ENCODE results near the gene TMEM18. TPM values are rescaled to one million over a fixed set of nuclear protein-coding genes. Genes with fewer than 3 reads are reported as not detected.

The TMEM18 gene
- total and polyA plus RNA-seq, 2 of the 4 experiments (the other 2 are of a cell fraction), result 15.2 to 30.2 TPM

- Histone ChIP-seq H4K20me1 (ENCODE audit: insufficient read depth, low read length) (no peaks in the 10 kb centered on the region), H3K4me3 (ENCODE audit: insufficient read depth, low read depth, low read length) (no peak overlapping the region), H3K36me3 (ENCODE audit: control insufficient read depth, insufficient read depth, low read length) (no peaks in the 10 kb centered on the region), H3K79me1 (ENCODE audit: low read depth in 1 of 2, low read length in 2 of 2) (no peaks in the 10 kb centered on the region), H3K4me1 (ENCODE audit: control insufficient read depth, insufficient read depth, low read length) (no peaks in the 10 kb centered on the region), H2BK20ac (ENCODE audit: low read depth, low read length) (no peak overlapping the region), H3K27me3 (ENCODE audit: control insufficient read depth, insufficient read depth, low read length) (peaks cover 4% of the 10 kb centered on the region), H3K27ac (ENCODE audit: insufficient read depth, low read length) (no peak overlapping the region), H3K23ac (ENCODE audit: low read depth, low read length) (no peak overlapping the region), H3K56ac (ENCODE audit: extremely low read depth, insufficient read depth, low read length) (no peak overlapping the region), H3K9ac (ENCODE audit: low read depth, low read length) (no peak overlapping the region), H2AK5ac (ENCODE audit: low read depth, low read length) (no peak overlapping the region), H3K9me3 (ENCODE audit: control insufficient read depth, insufficient read depth, low read length) (no peaks in the 10 kb centered on the region), H4K8ac (ENCODE audit: low read depth in 2 of 2, low read length in 2 of 2) (no peak overlapping the region), H2BK120ac (ENCODE audit: low read depth, low read length) (no peak overlapping the region), H2BK15ac (ENCODE audit: low read depth, low read length) (no peak overlapping the region), H2BK5ac (ENCODE audit: low read depth, low read length, poor library complexity, severe bottlenecking) (no peak overlapping the region), H3K14ac (replicated peaks; ENCODE audit: low read depth, low read length) (no peak overlapping the region), H3K9me1 (ENCODE audit: insufficient read depth, low read length) (no peaks in the 10 kb centered on the region), H2AFZ (replicated peaks; ENCODE audit: low read length, poor library complexity) (no peak overlapping the region), H3K4ac (ENCODE audit: low read depth, low read length) (no peak overlapping the region), H3K18ac (ENCODE audit: low read depth, low read length) (no peak overlapping the region), H3K4me2 (ENCODE audit: low read depth, low read length) (no peak overlapping the region), H4K5ac (ENCODE audit: low read depth, low read length) (no peak overlapping the region), H2AK9ac (replicated peaks; ENCODE audit: low read depth, low read length, poor library complexity) (no peak overlapping the region), H4K91ac (ENCODE audit: insufficient read depth, low read depth, low read length) (no peak overlapping the region)
- CTCF ChIA-PET, result no interaction called here
- POLR2A ChIA-PET (ENCODE audit: unreplicated experiment), result no interaction called here
- dilution Hi-C loops (cut with HindIII; ENCODE audit: low sequenced_read_pairs, unreplicated experiment) (no loop called here), intact Hi-C loops (cut with micrococcal nuclease) (no loop called here), in situ Hi-C loops (cut with MboI; ENCODE audit: low sequenced_read_pairs) (no loop called here)
- ATAC-seq (ENCODE audit: low read depth), result no peak
- no TSS peak for BruUV-seq (replicated peaks)
- DNase-seq, result no peak
- TF ChIP-seq BHLHE40 (IDR thresholded peaks at IDR 0.05; ENCODE audit: low read depth, low read length) (no peak), CEBPB (IDR thresholded peaks at IDR 0.05; ENCODE audit: low read depth, low read length) (no peak)
- 50% methylated on average over 8 of the region's 10 CpGs; no CpG with 5 or more reads in 1 of the 2 experiments for WGBS, 2 experiments (ENCODE audit: extremely low coverage in 2 of 2, insufficient read length in 1 of 2)
These were observed 22.3 kb downstream of the TMEM18 start for GRCh38 chr2:654896-655295.

Measured in IMR-90 (cell line).